NCI-H1048 (cell line): Measurements from ENCODE around the gene YIF1B.

Source experiments
- DNase-seq: peaks from one replicate; lab custom pipeline; 2025; lab: John Stamatoyannopoulos, UW

YIF1B gene

DNA sequence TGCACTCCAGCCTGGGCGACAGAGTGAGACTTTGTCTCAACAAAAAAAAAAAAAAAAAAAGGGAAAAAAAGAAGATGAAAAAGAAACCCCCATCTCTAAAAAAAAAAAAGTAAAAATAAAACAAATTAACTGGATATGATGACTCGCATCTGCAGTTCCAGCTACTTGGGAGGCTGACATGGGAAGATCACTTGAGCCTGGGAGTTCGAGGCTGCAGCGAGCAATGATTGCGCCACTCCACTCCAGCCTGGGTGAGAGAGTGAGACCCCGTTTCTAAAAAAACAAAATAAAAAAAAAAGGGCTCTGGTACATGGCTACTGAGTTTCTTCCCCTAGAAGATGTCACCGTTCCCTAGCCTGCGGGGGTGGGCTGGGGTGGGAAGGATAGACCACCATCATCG, 17.5 kb upstream of the YIF1B start:
- DNase-seq = no peak

DNA sequence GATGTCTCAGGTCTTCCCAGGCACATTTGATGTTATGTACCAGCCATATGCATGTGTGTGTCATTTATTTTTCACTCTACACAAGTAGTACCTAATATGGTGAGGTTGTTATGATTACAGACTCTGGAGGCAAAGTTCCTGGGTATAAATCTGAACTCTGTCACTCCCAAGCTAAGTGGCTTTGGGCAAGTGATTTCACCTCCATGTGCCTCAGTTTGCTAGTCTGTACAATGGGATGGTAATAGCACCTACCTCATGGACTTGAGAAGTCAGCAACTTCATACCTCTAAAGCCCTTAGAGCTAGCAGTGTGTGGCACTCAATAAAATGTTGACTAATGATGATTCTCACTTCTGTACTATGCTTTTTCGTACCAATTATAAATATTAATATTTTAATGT, 16.0 kb upstream of the YIF1B start:
- no peak for DNase-seq

GRCh38 chr19:38329651-38330050, 13.9 kb upstream of the YIF1B start:
- no peak for DNase-seq

DNA sequence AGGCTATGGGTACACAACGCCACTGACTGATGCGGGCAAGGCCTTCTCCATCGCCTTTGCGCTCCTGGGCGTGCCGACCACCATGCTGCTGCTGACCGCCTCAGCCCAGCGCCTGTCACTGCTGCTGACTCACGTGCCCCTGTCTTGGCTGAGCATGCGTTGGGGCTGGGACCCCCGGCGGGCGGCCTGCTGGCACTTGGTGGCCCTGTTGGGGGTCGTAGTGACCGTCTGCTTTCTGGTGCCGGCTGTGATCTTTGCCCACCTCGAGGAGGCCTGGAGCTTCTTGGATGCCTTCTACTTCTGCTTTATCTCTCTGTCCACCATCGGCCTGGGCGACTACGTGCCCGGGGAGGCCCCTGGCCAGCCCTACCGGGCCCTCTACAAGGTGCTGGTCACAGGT, 10.8 kb upstream of the YIF1B start:
- DNase-seq = no peak

DNA sequence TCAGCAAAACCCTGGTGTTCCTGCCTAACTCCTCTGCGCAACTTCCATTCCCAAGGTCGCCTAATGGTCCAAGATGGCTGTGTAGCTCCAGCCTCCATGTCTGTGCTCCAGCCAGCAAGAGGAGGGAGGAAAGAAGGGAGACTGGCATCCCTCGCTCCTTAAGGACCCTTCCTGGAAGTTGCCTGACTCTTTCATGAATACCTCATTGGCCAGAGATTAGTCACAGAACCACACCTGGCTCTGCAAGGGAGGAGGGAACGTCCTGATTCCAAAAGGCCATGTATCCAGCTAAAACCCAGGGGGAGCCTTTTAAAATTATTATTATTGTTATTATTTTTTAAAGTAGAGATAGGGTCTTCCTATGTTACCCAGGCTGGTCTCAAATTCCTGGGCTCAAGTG, 8.7 kb upstream of the YIF1B start:
- no peak for DNase-seq

- DNase-seq = no peak
Measured at GRCh38 chr19:38323291-38323690, 7.5 kb upstream of the YIF1B start.

DNA sequence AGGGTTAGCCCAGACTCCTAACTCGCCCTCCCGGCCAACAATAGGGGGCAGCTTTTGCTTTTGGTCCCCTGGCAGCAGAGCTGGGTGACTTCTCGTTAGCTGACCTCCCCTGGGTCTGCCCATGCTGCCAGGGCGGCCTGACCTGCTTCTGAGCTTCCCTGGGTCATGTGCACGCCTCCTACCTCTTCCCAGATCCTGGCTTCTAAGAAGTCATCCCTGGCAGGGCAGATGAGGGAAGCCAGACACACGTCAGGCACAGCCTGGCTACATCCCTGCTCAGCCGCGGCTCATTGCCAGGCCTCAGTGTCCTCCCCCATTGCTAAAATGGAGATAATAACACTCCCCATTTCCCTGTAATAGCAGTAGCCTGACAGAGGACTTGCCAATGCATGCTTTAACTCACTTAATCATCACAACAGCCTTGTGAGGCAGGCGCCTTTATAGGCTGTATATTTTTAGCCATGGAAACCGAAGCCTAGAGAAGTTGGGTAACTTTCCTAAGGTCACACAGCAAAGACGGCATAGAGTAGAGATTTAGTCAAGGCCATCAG, 6.0 kb upstream of the YIF1B start:
- no peak for DNase-seq

DNA sequence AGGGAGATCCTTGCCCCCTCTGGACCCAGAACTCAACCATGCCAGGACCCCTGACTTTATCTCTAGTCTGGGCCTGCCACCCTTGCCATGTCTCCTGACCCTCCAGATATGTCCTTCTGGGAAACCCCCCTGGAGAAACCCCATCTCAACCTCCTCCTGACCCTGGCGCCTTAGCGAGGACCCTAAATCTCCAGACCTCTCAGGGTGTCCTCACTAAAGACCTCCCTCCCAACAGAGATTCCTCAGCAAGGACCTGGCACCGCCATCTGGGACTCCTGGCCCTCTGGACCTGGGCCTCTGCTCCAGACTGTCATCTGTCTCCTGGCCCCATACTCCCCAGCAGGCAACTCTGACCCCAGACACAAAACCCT, 5.2 kb upstream of the YIF1B start:
- DNase-seq = no peak

DNA sequence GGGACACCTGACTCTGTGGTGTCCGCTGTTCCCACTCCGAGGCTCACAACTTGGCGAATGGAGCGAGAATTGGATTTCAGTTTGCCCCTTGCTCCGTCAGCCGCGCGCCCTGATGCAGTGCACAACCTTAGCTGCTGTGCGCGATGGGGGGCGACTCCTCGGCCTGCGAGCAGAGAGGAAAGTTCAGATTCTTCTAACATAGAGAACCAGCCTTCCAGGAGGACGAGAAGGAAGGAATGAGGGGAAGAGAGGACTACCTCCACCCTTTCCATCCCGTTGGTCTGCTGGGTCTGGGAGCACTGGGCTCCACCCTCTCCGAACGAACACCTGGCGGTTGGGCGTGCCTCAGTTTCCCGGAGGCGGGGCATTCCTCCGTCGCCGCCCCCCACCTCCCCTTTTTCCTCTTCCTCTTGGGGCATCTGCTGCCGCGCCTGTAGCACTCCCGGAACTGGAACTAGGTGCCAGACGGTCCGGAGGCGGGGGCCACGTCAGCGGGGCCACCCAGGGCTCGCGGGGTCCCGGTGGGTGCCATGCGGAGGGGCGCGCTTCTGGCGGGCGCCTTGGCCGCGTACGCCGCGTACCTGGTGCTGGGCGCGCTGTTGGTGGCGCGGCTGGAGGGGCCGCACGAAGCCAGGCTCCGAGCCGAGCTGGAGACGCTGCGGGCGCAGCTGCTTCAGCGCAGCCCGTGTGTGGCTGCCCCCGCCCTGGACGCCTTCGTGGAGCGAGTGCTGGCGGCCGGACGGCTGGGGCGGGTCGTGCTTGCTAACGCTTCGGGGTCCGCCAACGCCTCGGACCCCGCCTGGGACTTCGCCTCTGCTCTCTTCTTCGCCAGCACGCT, 3.9 kb upstream of the YIF1B start, which contains the start of gene KCNK6:
Gene KCNK6 (plus strand): TSS at position 425 of the 838 bp plus-strand sequence. CDS start 106 bp downstream, at position 531.
- DNase-seq = no peak

DNA sequence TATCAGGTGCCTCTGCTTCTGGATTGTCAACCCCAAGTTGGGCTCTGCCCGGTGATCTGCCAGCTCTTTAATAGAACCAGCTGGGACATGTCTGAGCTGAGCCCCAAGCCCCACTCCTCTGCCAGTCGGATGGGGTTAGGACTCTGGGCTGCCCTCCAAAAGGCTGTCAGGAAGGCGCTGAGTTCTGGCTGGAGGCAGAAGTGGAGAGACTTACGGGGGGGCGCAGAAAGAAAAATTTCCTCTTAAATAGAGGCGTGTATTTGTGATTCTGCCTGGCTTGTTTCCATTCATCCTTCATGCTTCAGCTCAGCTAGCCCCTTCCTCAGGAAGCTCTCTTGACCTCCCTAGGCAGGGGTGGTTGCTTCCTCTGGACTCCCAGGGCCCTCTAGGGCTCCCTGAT, 2.9 kb upstream of the YIF1B start:
- no peak for DNase-seq

DNA sequence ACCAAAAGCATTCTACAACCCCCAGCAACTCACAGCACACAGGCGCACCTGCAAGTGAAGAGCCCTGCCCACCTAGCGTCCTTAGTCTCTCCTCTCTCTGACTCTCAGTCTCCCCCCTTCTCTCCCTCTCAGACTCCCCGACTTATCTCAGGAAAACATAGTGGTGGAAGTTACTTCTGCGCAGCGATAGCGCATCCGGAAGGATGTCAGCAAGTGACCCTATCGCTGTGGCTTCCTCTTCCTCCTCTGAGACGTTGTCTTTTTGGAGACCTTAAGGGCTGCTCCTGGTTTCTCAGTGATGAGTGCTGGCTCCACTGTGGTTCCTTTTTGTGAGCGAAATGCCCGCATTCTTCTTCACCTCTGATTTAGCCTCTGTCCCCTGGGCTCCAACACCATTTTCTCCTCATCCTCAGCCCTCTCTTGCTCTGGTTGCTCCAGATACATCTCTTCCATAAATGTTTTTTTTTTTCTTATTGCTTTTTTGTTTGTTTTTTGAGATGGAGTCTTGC, 1.4 kb upstream of the YIF1B start:
- no peak for DNase-seq

- no peak for DNase-seq
Measured at GRCh38 chr19:38316477-38317067, 825 bp upstream of the YIF1B start.

DNA sequence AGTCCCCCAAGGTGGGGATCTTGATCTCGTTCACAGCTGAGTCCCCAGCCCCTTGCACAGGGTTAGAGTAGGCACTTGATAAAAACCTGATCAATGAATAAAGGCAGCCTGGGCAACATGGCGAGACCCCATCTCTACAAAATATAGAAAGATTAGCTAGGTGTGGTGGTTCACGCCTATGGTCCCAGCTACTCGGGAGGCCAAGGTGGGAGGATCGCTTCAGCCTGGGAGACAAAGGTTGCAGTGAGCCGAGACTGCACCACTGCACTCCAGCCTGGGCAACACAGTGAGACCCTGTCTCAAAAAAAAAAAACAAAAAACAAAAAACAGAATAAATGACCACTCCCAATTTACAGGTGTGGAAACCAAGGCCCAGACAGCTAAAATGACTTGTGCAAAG, 4.8 kb downstream of the YIF1B start:
- no peak for DNase-seq

DNA sequence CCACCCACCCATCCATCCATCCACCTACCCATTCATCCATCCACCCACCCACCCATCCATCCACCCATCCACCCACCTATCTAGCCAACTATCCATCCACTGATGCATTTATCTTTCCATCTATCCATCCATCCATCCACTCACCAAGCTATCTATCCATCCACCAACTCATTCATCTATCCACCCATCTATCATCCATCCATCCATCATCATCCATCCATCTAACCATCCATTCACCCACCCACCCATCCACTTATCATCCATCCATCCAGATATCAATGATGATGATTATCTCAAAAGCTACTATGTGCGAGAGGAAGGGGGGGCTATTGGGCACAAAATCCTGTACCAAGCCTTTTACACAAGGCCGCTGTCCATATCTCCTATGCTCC, 5.5 kb downstream of the YIF1B start:
- DNase-seq = no peak

DNA sequence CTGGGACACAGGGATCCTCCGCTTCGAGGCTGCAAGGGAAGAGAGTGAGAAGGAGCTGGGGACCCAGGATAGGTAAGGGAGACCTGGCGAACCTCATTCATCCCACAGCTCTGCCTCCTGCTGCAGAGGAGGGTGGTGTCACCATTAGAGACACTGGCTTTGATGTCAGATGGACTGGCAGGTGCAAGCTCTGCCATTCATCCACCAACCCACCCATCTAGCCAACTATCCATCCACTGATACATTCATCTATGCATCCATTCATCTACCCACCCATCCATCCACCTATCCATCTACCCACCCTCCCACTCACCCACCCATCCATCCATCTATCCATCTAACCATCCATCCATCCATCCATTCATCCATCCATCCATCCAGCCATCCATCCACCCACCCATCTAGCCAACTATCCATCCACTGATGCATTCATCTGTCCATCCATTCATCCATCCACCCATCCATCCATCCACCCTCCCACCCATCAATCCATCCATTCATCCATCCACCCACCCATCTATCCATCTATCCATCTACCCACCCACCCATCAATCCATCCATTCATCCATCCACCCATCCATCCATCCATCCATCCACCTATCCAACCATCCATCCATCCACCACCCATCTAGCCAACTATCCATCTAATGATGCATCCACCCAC, 6.0 kb downstream of the YIF1B start:
- no peak for DNase-seq

GRCh38 chr19:38308926-38309614, 6.7 kb downstream of the YIF1B start:
- DNase-seq = no peak

DNA sequence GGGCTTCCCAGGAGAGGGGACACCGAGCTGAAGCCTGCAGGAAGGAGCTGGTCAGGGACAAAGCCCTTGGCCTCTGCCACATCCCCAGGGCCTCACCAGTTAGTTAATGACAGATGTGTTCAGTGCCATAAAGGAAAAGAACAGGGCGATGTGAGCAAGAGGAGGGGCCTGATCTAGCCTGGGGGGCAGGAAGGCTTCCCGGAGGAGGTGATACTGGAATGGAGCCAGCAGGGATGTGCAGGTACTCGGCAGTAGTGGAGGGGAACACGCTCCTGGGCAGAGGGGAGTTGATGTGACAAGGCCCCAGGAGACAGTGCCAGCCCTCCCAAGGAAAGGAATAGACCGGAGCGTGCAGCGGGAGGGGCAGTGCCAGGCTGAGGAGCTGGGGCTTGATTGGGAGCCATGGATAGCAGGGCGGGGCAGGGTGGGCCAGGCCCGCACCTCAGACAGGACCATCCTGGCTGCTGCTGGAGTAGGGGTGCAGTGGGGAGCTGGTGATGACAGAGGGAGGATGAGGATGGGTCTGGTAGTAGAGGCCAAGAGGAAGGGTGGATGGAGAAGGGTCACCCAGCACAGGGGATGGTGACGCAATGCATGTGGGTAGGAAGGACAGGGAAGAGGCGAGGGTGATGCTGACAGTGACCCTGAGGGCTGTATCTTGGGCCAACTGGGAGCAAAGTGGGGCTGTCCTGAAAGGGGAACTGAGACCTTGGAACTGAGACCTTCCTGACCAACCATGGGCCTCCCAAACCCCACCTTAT, 7.6 kb downstream of the YIF1B start:
- no peak for DNase-seq

GRCh38 chr19:38307597-38307996, 8.2 kb downstream of the YIF1B start:
- no peak for DNase-seq

GRCh38 chr19:38307076-38307475, 8.7 kb downstream of the YIF1B start:
- DNase-seq = no peak

DNA sequence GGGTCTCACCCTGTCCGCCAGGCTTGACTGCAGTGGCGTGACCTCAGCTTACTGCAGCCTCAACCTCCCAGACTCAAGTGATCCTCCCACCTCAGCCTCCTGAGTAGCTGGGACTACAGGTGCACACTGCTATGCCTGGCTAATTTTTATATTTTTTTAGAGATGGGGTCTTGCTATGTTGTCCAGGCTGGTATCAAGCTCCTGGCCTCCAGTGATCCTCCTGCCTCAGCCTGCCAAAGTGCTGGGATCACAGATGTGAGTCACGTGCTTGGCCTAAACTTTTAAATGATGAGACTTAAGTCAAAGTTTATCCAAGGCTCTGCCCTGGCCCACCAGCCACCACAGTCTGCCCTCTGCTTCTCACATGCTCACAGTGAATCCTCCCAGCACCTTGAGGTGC, 9.5 kb downstream of the YIF1B start:
- no peak for DNase-seq

- no peak for DNase-seq
Measured at GRCh38 chr19:38304866-38305429, 10.8 kb downstream of the YIF1B start.
